HCT116 (cell line): ENCODE data around the gene MDFIC2. TPM values are rescaled to one million over a fixed set of nuclear protein-coding genes. Genes with fewer than 3 reads are reported as not detected.

Experiments used
- ATAC-seq: fragments of 200-7000 bp; cut with Tn5 transposase; 2 replicates; pipeline ENCODE4 v1.9.1; 2020; ENCODE audit warnings: mild to moderate bottlenecking, moderate library complexity
- BruUV-seq: library from RNA; stranded (reverse); fragments of 400-500 nt; replicated peaks from 2 replicates; lab custom pipeline; 2021; lab: Mats Ljungman, UMichigan
- CTCF ChIA-PET: fragments of 300-600 bp; sonication (Branson Sonifier 250); formaldehyde crosslinking; loops from one replicate; lab custom pipeline; 2021; ENCODE audit warnings: antibody characterized with exemption; lab: Charles Lee
- POLR2A ChIA-PET: fragments of 300-600, 350-600 bp; sonication (Branson Sonifier 250); formaldehyde crosslinking; loops from one replicate; lab custom pipeline; 2021; ENCODE audit warnings: antibody characterized with exemption; lab: Charles Lee
- RAD21 ChIA-PET, 2 experiments: fragments of 300-600 bp; sonication (Branson Sonifier 250); formaldehyde crosslinking; loops; one replicate each; lab custom pipeline; 2023; ENCODE audit warnings: low total read pairs in 2 of 2; ENCODE audit not compliant: uncharacterized antibody in 2 of 2, unreplicated experiment in 2 of 2, low non-redundant PET in 1 of 2; lab: Charles Lee
- DNase-seq: peaks from one replicate; pipeline ENCODE4 v3.0.0-alpha.2; 2010; ENCODE audit warnings: low read depth, low spot score
- H2AFZ ChIP-seq: fragments of 200-600 bp; shearing (Covaris generic), sonication (generic); 2 replicates; pipeline ENCODE4 v1.6.1; 2017; ENCODE audit warnings: low read depth, mixed run types, mixed read lengths, antibody characterized with exemption, low read length; ENCODE audit not compliant: poor library complexity, severe bottlenecking
- H3K27ac ChIP-seq: 2 replicates; pipeline ENCODE4 v1.5.1; 2012; ENCODE audit warnings: low read depth, low read length
- H3K27me3 ChIP-seq: fragments of 200-600 bp; sonication (generic); 2 replicates; pipeline ENCODE4 v1.6.1; 2016; ENCODE audit warnings: mixed run types, low read length, mixed read lengths; ENCODE audit not compliant: insufficient read depth
- H3K36me3 ChIP-seq, 2 experiments: fragments of 200-500 bp in 1 of 2; fragments of 200-600 bp in 1 of 2; sonication (Bioruptor generic) in 1 of 2; sonication (generic) in 1 of 2; 2 replicates each; pipeline versions ENCODE4 v1.5.1 to v1.6.1; 2014 to 2016; ENCODE audit warnings: low read length in 2 of 2, inconsistent platforms in 1 of 2, mixed read lengths in 1 of 2, mixed run types in 1 of 2; ENCODE audit not compliant: insufficient read depth in 2 of 2, control insufficient read depth in 1 of 2
- H3K4me1 ChIP-seq, 2 experiments: fragments of 200-600 bp in 1 of 2; sonication (generic) in 1 of 2; 2 replicates each; pipeline versions ENCODE4 v1.5.1 to v1.6.1; 2012 to 2017; ENCODE audit warnings: low read length in 2 of 2, inconsistent platforms in 1 of 2, mild to moderate bottlenecking in 1 of 2, mixed read lengths in 1 of 2, mixed run types in 1 of 2, moderate library complexity in 1 of 2; ENCODE audit not compliant: insufficient read depth in 2 of 2, control insufficient read depth in 1 of 2
- H3K4me2 ChIP-seq: fragments of 200-600 bp; sonication (generic); 2 replicates; pipeline ENCODE4 v1.6.1; 2017; ENCODE audit warnings: mixed run types, low read length, mixed read lengths
- H3K4me3 ChIP-seq, 2 experiments: fragments of 200-600 bp in 1 of 2; sonication (generic) in 1 of 2; replicated peaks in 1 of 2; 2 replicates each; pipeline ENCODE4 v1.5.1; 2011 to 2016; ENCODE audit warnings: low read length in 2 of 2, control low read depth in 1 of 2, low read depth in 1 of 2, mild to moderate bottlenecking in 1 of 2, mixed read lengths in 1 of 2, mixed run types in 1 of 2
- H3K79me2 ChIP-seq: fragments of 200-600 bp; sonication (generic); 2 replicates; pipeline ENCODE4 v1.6.1; 2017; ENCODE audit warnings: mild to moderate bottlenecking, mixed run types, low read length, moderate library complexity, mixed read lengths; ENCODE audit not compliant: insufficient read depth
- H3K9ac ChIP-seq: fragments of 200-600 bp; sonication (generic); 2 replicates; pipeline ENCODE4 v1.6.1; 2016; ENCODE audit warnings: low read length, mixed read lengths
- H3K9me2 ChIP-seq: fragments of 200-600 bp; sonication (generic), shearing (Covaris generic); 2 replicates; pipeline ENCODE4 v1.6.1; 2017; ENCODE audit warnings: mixed run types, mild to moderate bottlenecking, moderate library complexity; ENCODE audit not compliant: insufficient read depth
- H3K9me3 ChIP-seq, 2 experiments: fragments of 200-500 bp in 1 of 2; fragments of 200-600 bp in 1 of 2; sonication (Bioruptor generic) in 1 of 2; sonication (generic) in 1 of 2; 2 replicates each; pipeline ENCODE4 v1.6.1; 2014 to 2017; ENCODE audit warnings: low read length in 2 of 2, mixed read lengths in 2 of 2, inconsistent platforms in 1 of 2, low read depth in 1 of 2, mild to moderate bottlenecking in 1 of 2, mixed run types in 1 of 2, moderate library complexity in 1 of 2; ENCODE audit not compliant: control insufficient read depth in 1 of 2, insufficient read depth in 1 of 2
- H4K20me1 ChIP-seq: fragments of 200-600 bp; sonication (generic), shearing (Covaris generic); 2 replicates; pipeline ENCODE4 v1.6.1; 2017; ENCODE audit warnings: mixed run types, mild to moderate bottlenecking, moderate library complexity; ENCODE audit not compliant: insufficient read depth
- EZH2 ChIP-seq: fragments of 200-600 bp; sonication (generic); IDR thresholded peaks from 2 replicates; pipeline ENCODE4 v1.6.1; 2017; ENCODE audit warnings: antibody characterized with exemption, mixed run types
- POLR2A ChIP-seq: IDR thresholded peaks from 2 replicates; pipeline ENCODE4 v1.7.0; 2011; ENCODE audit warnings: borderline replicate concordance; ENCODE audit not compliant: insufficient read depth, insufficient read length; ENCODE audit errors: extremely low read depth
- POLR2AphosphoS5 ChIP-seq: IDR thresholded peaks from 2 replicates; pipeline ENCODE4 v1.6.1; 2011; ENCODE audit warnings: mild to moderate bottlenecking, low read depth, low read length, moderate library complexity
- REST ChIP-seq: IDR thresholded peaks from 2 replicates; pipeline ENCODE4 v1.6.1; 2012; ENCODE audit warnings: low read depth
- SIN3A ChIP-seq: IDR thresholded peaks from 2 replicates; pipeline ENCODE4 v1.6.1; 2012; ENCODE audit warnings: low read depth
- intact Hi-C: fragments of 100-400 bp; cut with micrococcal nuclease; formaldehyde crosslinking; loops from 2 replicates; pipeline ENCODE4 v1.10.0; 2022
- total RNA-seq: library from RNA; stranded (reverse); gene quantifications from one replicate; pipeline ENCODE4 v1.2.1, GENCODE V29; 2021; ENCODE audit not compliant: unreplicated experiment

Gene MDFIC2
- total RNA-seq, 1 experiment from 2014 or later = not detected

- TF ChIP-seq POLR2AphosphoS5 = no peak
- no peak for TF ChIP-seq POLR2A
- no peak for TF ChIP-seq REST
- TF ChIP-seq SIN3A = no peak
- TF ChIP-seq EZH2 = no peak
- Histone ChIP-seq H4K20me1 (no peaks in the 10 kb centered on the region; the same call in 1 of the 2 replicates), H3K9me3 (peaks cover 0 to 7% of the 10 kb centered on the region in 2 experiments; a peak in 1 of 4 replicates), H3K4me2 (no peak overlapping the region), H3K9ac (no peak overlapping the region), H3K79me2 (no peaks in the 10 kb centered on the region), H3K9me2 (no peaks in the 10 kb centered on the region), H3K27ac (no peak overlapping the region), H3K36me3 (no peaks in the 10 kb centered on the region; a peak in 1 of 4 replicates), H3K27me3 (no peaks in the 10 kb centered on the region), H2AFZ (no peak overlapping the region), H3K4me3 (no peak overlapping the region), H3K4me1 (no peaks in the 10 kb centered on the region)
- BruUV-seq = no TSS peak
- intact Hi-C loops = loop anchor here (10.0 kb wide), 1 partner anchor 63 kb away; no protein-coding TSS in a partner anchor
- ATAC-seq (no peak), DNase-seq (no peak)
- ChIA-PET POLR2A (no interaction called here), CTCF (no interaction called here), RAD21 (no interaction called here)
Measured at GRCh38 chr3:70247955-70248354, 64.5 kb downstream of the MDFIC2 start.
